IMR-90 (cell line): ENCODE results near the gene MBOAT1. TPM values are rescaled to one million over a fixed set of nuclear protein-coding genes. Genes with fewer than 3 reads are reported as not detected.

Source experiments
- ATAC-seq: fragments of 200-7000 bp; cut with Tn5 transposase; 2 replicates; pipeline ENCODE4 v1.9.1; 2020; ENCODE audit warnings: low read depth, mild to moderate bottlenecking, moderate library complexity
- BruUV-seq: library from RNA; stranded (reverse); fragments of 400-500 nt; replicated peaks from 2 replicates; lab custom pipeline; 2021; lab: Mats Ljungman, UMichigan
- CTCF ChIA-PET: fragments of 300-600 bp; formaldehyde crosslinking; extraction: SDS; loops from one replicate; lab custom pipeline; 2021; ENCODE audit warnings: antibody characterized with exemption; lab: Yijun Ruan, JAX
- POLR2A ChIA-PET: fragments of 300-600 bp; sonication (Branson Sonifier 250); formaldehyde crosslinking; loops from one replicate; lab custom pipeline; 2022; ENCODE audit warnings: antibody characterized with exemption; ENCODE audit not compliant: unreplicated experiment; lab: Charles Lee
- DNase-seq: peaks from one replicate; pipeline ENCODE4 v3.0.0; 2013
- H2AFZ ChIP-seq: replicated peaks from 2 replicates; pipeline ENCODE3; 2013; ENCODE audit warnings: low read length, mild to moderate bottlenecking; ENCODE audit not compliant: poor library complexity
- H2AK5ac ChIP-seq: 2 replicates; pipeline ENCODE4 v1.6.1; 2013; ENCODE audit warnings: low read depth, low read length, inconsistent platforms
- H2AK9ac ChIP-seq: replicated peaks from 2 replicates; pipeline ENCODE3; 2013; ENCODE audit warnings: mild to moderate bottlenecking, low read depth, low read length, moderate library complexity; ENCODE audit not compliant: poor library complexity
- H2BK120ac ChIP-seq: 2 replicates; pipeline ENCODE4 v1.6.1; 2013; ENCODE audit warnings: low read depth, low read length, inconsistent platforms
- H2BK15ac ChIP-seq: 3 replicates; pipeline ENCODE4 v1.6.1; 2013; ENCODE audit warnings: low read depth, low read length, inconsistent platforms
- H2BK20ac ChIP-seq: 2 replicates; pipeline ENCODE4 v1.6.1; 2013; ENCODE audit warnings: low read depth, mild to moderate bottlenecking, inconsistent platforms, low read length, moderate library complexity
- H2BK5ac ChIP-seq: 2 replicates; pipeline ENCODE4 v1.6.1; 2013; ENCODE audit warnings: mild to moderate bottlenecking, low read depth, low read length, inconsistent platforms; ENCODE audit not compliant: poor library complexity, severe bottlenecking
- H3K14ac ChIP-seq: replicated peaks from 2 replicates; pipeline ENCODE4 v1.6.1; 2013; ENCODE audit warnings: low read depth, low read length, inconsistent platforms
- H3K18ac ChIP-seq: 2 replicates; pipeline ENCODE4 v1.6.1; 2013; ENCODE audit warnings: low read depth, low read length, control low read depth
- H3K23ac ChIP-seq: 2 replicates; pipeline ENCODE4 v1.6.1; 2013; ENCODE audit warnings: low read depth, low read length, inconsistent platforms
- H3K27ac ChIP-seq: 2 replicates; pipeline ENCODE4 v1.5.1; 2013; ENCODE audit warnings: mild to moderate bottlenecking, control low read depth, low read length; ENCODE audit not compliant: insufficient read depth
- H3K27me3 ChIP-seq: 2 replicates; pipeline ENCODE4 v1.6.1; 2013; ENCODE audit warnings: low read length; ENCODE audit not compliant: control insufficient read depth, insufficient read depth
- H3K36me3 ChIP-seq: 2 replicates; pipeline ENCODE4 v1.6.1; 2013; ENCODE audit warnings: low read length, mixed read lengths; ENCODE audit not compliant: control insufficient read depth, insufficient read depth
- H3K4ac ChIP-seq: 2 replicates; pipeline ENCODE4 v1.6.1; 2013; ENCODE audit warnings: low read depth, low read length, inconsistent platforms
- H3K4me1 ChIP-seq: 2 replicates; pipeline ENCODE4 v1.6.1; 2013; ENCODE audit warnings: low read length, mixed read lengths; ENCODE audit not compliant: control insufficient read depth, insufficient read depth
- H3K4me2 ChIP-seq: 2 replicates; pipeline ENCODE4 v1.6.1; 2013; ENCODE audit warnings: low read depth, mild to moderate bottlenecking, control low read depth, low read length, moderate library complexity
- H3K4me3 ChIP-seq: 2 replicates; pipeline ENCODE4 v1.5.1; 2013; ENCODE audit warnings: low read depth, mild to moderate bottlenecking, control low read depth, low read length, moderate library complexity; ENCODE audit not compliant: insufficient read depth
- H3K56ac ChIP-seq: 2 replicates; pipeline ENCODE4 v1.6.1; 2013; ENCODE audit warnings: low read length, inconsistent platforms; ENCODE audit not compliant: insufficient read depth; ENCODE audit errors: extremely low read depth
- H3K79me1 ChIP-seq, 2 experiments: 2 replicates each; pipeline ENCODE4 v1.6.1; 2013; ENCODE audit warnings: low read length in 2 of 2, inconsistent platforms in 1 of 2, low read depth in 1 of 2
- H3K9ac ChIP-seq: 2 replicates; pipeline ENCODE4 v1.6.1; 2013; ENCODE audit warnings: low read depth, low read length, control low read depth
- H3K9me1 ChIP-seq: 2 replicates; pipeline ENCODE4 v1.6.1; 2013; ENCODE audit warnings: low read length, inconsistent platforms; ENCODE audit not compliant: insufficient read depth
- H3K9me3 ChIP-seq: 2 replicates; pipeline ENCODE4 v1.6.1; 2013; ENCODE audit warnings: low read length; ENCODE audit not compliant: control insufficient read depth, insufficient read depth
- H4K20me1 ChIP-seq: 2 replicates; pipeline ENCODE4 v1.6.1; 2013; ENCODE audit warnings: low read length, inconsistent platforms; ENCODE audit not compliant: insufficient read depth
- H4K5ac ChIP-seq: 2 replicates; pipeline ENCODE4 v1.6.1; 2013; ENCODE audit warnings: mild to moderate bottlenecking, low read depth, low read length, control low read depth
- H4K8ac ChIP-seq, 2 experiments: 2 replicates each; pipeline ENCODE4 v1.6.1; 2013; ENCODE audit warnings: low read depth in 2 of 2, low read length in 2 of 2, control low read depth in 1 of 2, inconsistent platforms in 1 of 2
- H4K91ac ChIP-seq: 2 replicates; pipeline ENCODE4 v1.6.1; 2013; ENCODE audit warnings: low read depth, low read length, inconsistent platforms; ENCODE audit not compliant: insufficient read depth
- FOS ChIP-seq: fragments of 150-350 bp; IDR thresholded peaks from 2 replicates; pipeline ENCODE4 v1.6.1; 2016; ENCODE audit warnings: low read depth, low read length
- USF2 ChIP-seq: fragments of 150-350 bp; IDR thresholded peaks from 2 replicates; pipeline ENCODE4 v1.6.1; 2017; ENCODE audit warnings: mild to moderate bottlenecking, antibody characterized with exemption, low read length, low read depth
- dilution Hi-C: fragments of 300-500 bp; cut with HindIII; formaldehyde crosslinking; loops from one replicate; pipeline ENCODE4 v1.14.3; 2018; ENCODE audit warnings: low sequenced_read_pairs; ENCODE audit not compliant: unreplicated experiment
- in situ Hi-C: fragments of 300-500 bp; cut with MboI; formaldehyde crosslinking; loops from 3 replicates; pipeline ENCODE4 v1.14.3; 2019; ENCODE audit warnings: low sequenced_read_pairs, inconsistent platforms, mixed read lengths
- intact Hi-C: fragments of 100-400 bp; cut with micrococcal nuclease; formaldehyde crosslinking; loops from 2 replicates; pipeline ENCODE4 v1.10.0; 2022
- polyA plus RNA-seq, 3 experiments: library from polyadenylated mRNA; depleted of rRNA; stranded (reverse); fragments of >200 nt; gene quantifications; 2 replicates each; pipeline ENCODE4 v1.2.3, GENCODE V29; 2012; ENCODE audit warnings: low replicate concordance in 1 of 3
- total RNA-seq: library from RNA; depleted of rRNA; stranded (reverse); fragments of >200 nt; gene quantifications from 2 replicates; pipeline ENCODE4 v1.2.3, GENCODE V29; 2012

Gene MBOAT1
- total and polyA plus RNA-seq, 2 of the 4 experiments (the other 2 are of a cell fraction), result 1.6 to 4.7 TPM

GRCh38 chr6:20215310-20215709 lies 3.0 kb upstream of the MBOAT1 start:
- peaks cover 7 to 12% of the 10 kb centered on the region in 2 experiments; a peak in 3 of 4 replicates for H3K79me1 ChIP-seq
- dilution Hi-C loops, result no loop called here
- no TSS peak for BruUV-seq
- H3K4ac ChIP-seq, result no peak overlapping the region
- no peak overlapping the region for H3K14ac ChIP-seq
- ATAC-seq (no peak), DNase-seq (no peak)
- H2AFZ ChIP-seq, result no peak overlapping the region
- no peaks in the 10 kb centered on the region for H3K9me1 ChIP-seq
- H3K4me3 ChIP-seq, result no peak overlapping the region
- no peak overlapping the region for H2AK5ac ChIP-seq
- H2AK9ac ChIP-seq, result no peak overlapping the region
- no peak overlapping the region for H4K91ac ChIP-seq
- H3K23ac ChIP-seq, result no peak overlapping the region
- no peak overlapping the region for H3K56ac ChIP-seq
- H2BK120ac ChIP-seq, result no peak overlapping the region
- TF ChIP-seq USF2 (no peak), FOS (no peak)
- no peak overlapping the region for H3K27ac ChIP-seq
- ChIA-PET CTCF (no interaction called here), POLR2A (no interaction called here)
- H3K27me3 ChIP-seq, result no peaks in the 10 kb centered on the region
- no peaks in the 10 kb centered on the region for H3K36me3 ChIP-seq
- intact Hi-C loops, result no loop called here
- no peak overlapping the region for H2BK5ac ChIP-seq
- H2BK15ac ChIP-seq, result no peak overlapping the region
- in situ Hi-C loops, result no loop called here
- H3K9ac ChIP-seq, result no peak overlapping the region
- H4K5ac ChIP-seq, result no peak overlapping the region
- H3K4me2 ChIP-seq, result no peak overlapping the region
- no peak overlapping the region for H4K8ac ChIP-seq
- H3K9me3 ChIP-seq, result no peaks in the 10 kb centered on the region
- H2BK20ac ChIP-seq, result no peak overlapping the region
- no peaks in the 10 kb centered on the region for H4K20me1 ChIP-seq
- peaks cover 6% of the 10 kb centered on the region; the same call in 1 of the 2 replicates for H3K4me1 ChIP-seq
- H3K18ac ChIP-seq, result no peak overlapping the region
